Inflammatory macrophage treated with lipopolysaccharide for 1 hour (primary cell): ENCODE measurements around the gene OSTN.
"Not testable (repeated sequence)": the region's sequence is repeated elsewhere in the genome, so short reads cannot be mapped to it uniquely, and the experiment has no call there.

Experiments
- DNase-seq, 2 donors: peaks; one replicate each; pipeline ENCODE4 v3.0.0-alpha.2; 2020 to 2022

OSTN gene

GRCh38 chr3:191198932-191199331 lies at the start of gene OSTN:
OSTN (plus strand) TSS chr3:191199241; CDS start chr3:191212533, 13,292 bp downstream.
- DNase-seq, result no peak

- no peak for DNase-seq
Measured at GRCh38 chr3:191151653-191152052, 47.4 kb upstream of the OSTN start.

- DNase-seq, result no peak
Measured at GRCh38 chr3:191154827-191155226, 44.2 kb upstream of the OSTN start.

GRCh38 chr3:191158247-191158646 lies 40.8 kb upstream of the OSTN start:
- DNase-seq, result no peak

GRCh38 chr3:191158815-191159214 lies 40.2 kb upstream of the OSTN start:
- DNase-seq, result no peak

- no peak for DNase-seq
Measured at GRCh38 chr3:191165802-191166201, 33.2 kb upstream of the OSTN start.

- no peak for DNase-seq
Measured at GRCh38 chr3:191166368-191166767, 32.7 kb upstream of the OSTN start.

GRCh38 chr3:191169566-191169965 lies 29.5 kb upstream of the OSTN start:
- DNase-seq, result no peak

- no peak for DNase-seq
Measured at GRCh38 chr3:191170097-191170496, 28.9 kb upstream of the OSTN start.

- no peak for DNase-seq
Measured at GRCh38 chr3:191175102-191175501, 23.9 kb upstream of the OSTN start.

GRCh38 chr3:191176038-191176785 lies 22.8 kb upstream of the OSTN start:
- DNase-seq, result no peak

- DNase-seq, result not testable (repeated sequence)
Measured at GRCh38 chr3:191185382-191185781, 13.7 kb upstream of the OSTN start.

GRCh38 chr3:191188246-191188645 lies 10.8 kb upstream of the OSTN start:
- DNase-seq, result not testable (repeated sequence)

- not testable (repeated sequence) for DNase-seq
Measured at GRCh38 chr3:191192270-191192669, 6.8 kb upstream of the OSTN start.

- no peak for DNase-seq
Measured at GRCh38 chr3:191192941-191193340, 6.1 kb upstream of the OSTN start.

GRCh38 chr3:191197761-191198306 lies 1.2 kb upstream of the OSTN start:
- no peak for DNase-seq

- no peak for DNase-seq
Measured at GRCh38 chr3:191198480-191198879, 561 bp upstream of the OSTN start.

- DNase-seq, result no peak
Measured at GRCh38 chr3:191210032-191210431, 11.0 kb downstream of the OSTN start.

- DNase-seq, result no peak
Measured at GRCh38 chr3:191216510-191216909, 17.5 kb downstream of the OSTN start.

GRCh38 chr3:191217301-191217700 lies 18.3 kb downstream of the OSTN start:
- no peak for DNase-seq

GRCh38 chr3:191220908-191221307 lies 21.9 kb downstream of the OSTN start:
- no peak for DNase-seq

- no peak for DNase-seq
Measured at GRCh38 chr3:191221638-191222037, 22.6 kb downstream of the OSTN start.

GRCh38 chr3:191227541-191227940 lies 28.5 kb downstream of the OSTN start:
- DNase-seq, result no peak

GRCh38 chr3:191234216-191234615 lies 35.2 kb downstream of the OSTN start:
- DNase-seq, result no peak
